Esophagus muscularis mucosa (tissue), 3 donors: ENCODE results near the gene NAPB.

Source experiments
- CTCF ChIP-seq, 3 experiments: fragments of 200-600 bp in 2 of 3; fragments of 450-650 bp in 1 of 3; sonication (generic) in 2 of 3; IDR thresholded peaks; one replicate each; pipeline ENCODE4 v1.5.1; 2017 to 2019; ENCODE audit warnings: antibody characterized with exemption in 3 of 3, mild to moderate bottlenecking in 2 of 3, moderate library complexity in 1 of 3
- POLR2A ChIP-seq: fragments of 450-650 bp; IDR thresholded peaks from one replicate; pipeline ENCODE4 v1.6.1; 2017; ENCODE audit warnings: antibody characterized with exemption, moderate library complexity, mild to moderate bottlenecking, low read depth

- TF ChIP-seq POLR2A (no peak), CTCF (IDR thresholded peaks at IDR 0.05) (no peak)
Observed at GRCh38 chr20:23412026-23412425, 9.3 kb downstream of the NAPB start.
